B cell (primary cell): Measurements from ENCODE around the gene TRNT1. TPM values are rescaled to one million over a fixed set of nuclear protein-coding genes. Genes with fewer than 3 reads are reported as not detected.

ENCODE experiments used
- ATAC-seq: fragments of 200-7000 bp; cut with Tn5 transposase; one replicate; pipeline ENCODE4 v1.10.0; 2021; ENCODE audit warnings: low read depth, mild to moderate bottlenecking, moderate number of reproducible peaks, moderate library complexity
- CTCF ChIA-PET: fragments of 350-600 bp; sonication (Branson Sonifier 250); formaldehyde crosslinking; loops from one replicate; lab custom pipeline; 2021; ENCODE audit warnings: antibody characterized with exemption, inconsistent platforms; lab: Charles Lee
- POLR2A ChIA-PET: fragments of 350-600 bp; sonication (Branson Sonifier 250); formaldehyde crosslinking; loops from one replicate; lab custom pipeline; 2021; ENCODE audit warnings: antibody characterized with exemption; lab: Charles Lee
- DNase-seq: peaks from one replicate; pipeline ENCODE4 v3.0.0; 2013
- H2AFZ ChIP-seq: 2 replicates; pipeline ENCODE4 v1.6.1; 2012; ENCODE audit warnings: mild to moderate bottlenecking, low read depth, low read length; ENCODE audit not compliant: insufficient read depth, poor library complexity, severe bottlenecking
- H3K27ac ChIP-seq, 2 donors: 1 replicate in 1 of 2; 2 replicates in 1 of 2; pipeline ENCODE4 v1.5.1; 2012 to 2013; ENCODE audit warnings: low read length in 2 of 2, mild to moderate bottlenecking in 2 of 2, moderate library complexity in 1 of 2
- H3K27me3 ChIP-seq, 4 experiments: fragments of 200-600 bp in 1 of 4; sonication (generic) in 1 of 4; replicated peaks in 1 of 4; 1 replicate in 2 of 4; 2 replicates in 2 of 4; pipeline versions ENCODE4 v1.6.1 to v1.7.0; 2013 to 2016; ENCODE audit warnings: low read length in 3 of 4, mild to moderate bottlenecking in 2 of 4, mixed read lengths in 1 of 4, moderate library complexity in 1 of 4; ENCODE audit not compliant: insufficient read depth in 4 of 4, control insufficient read depth in 3 of 4; ENCODE audit errors: control extremely low read depth in 1 of 4
- H3K36me3 ChIP-seq, 2 experiments: replicated peaks in 1 of 2; 1 replicate in 1 of 2; 2 replicates in 1 of 2; pipeline versions ENCODE4 v1.6.1 to v1.7.1; 2013; ENCODE audit warnings: low read length in 1 of 2; ENCODE audit not compliant: insufficient read depth in 2 of 2, control insufficient read depth in 1 of 2; ENCODE audit errors: control extremely low read depth in 1 of 2, extremely low read depth in 1 of 2
- H3K4me1 ChIP-seq, 2 donors: fragments of 200-600 bp in 1 of 2; sonication (generic) in 1 of 2; 1 replicate in 1 of 2; 2 replicates in 1 of 2; pipeline versions ENCODE4 v1.5.1 to v1.6.1; 2013 to 2017; ENCODE audit warnings: low read length in 2 of 2; ENCODE audit not compliant: control insufficient read depth in 2 of 2, insufficient read depth in 2 of 2
- H3K4me2 ChIP-seq: replicated peaks from 2 replicates; pipeline ENCODE3; 2012; ENCODE audit warnings: mild to moderate bottlenecking, low read depth, low read length; ENCODE audit not compliant: poor library complexity, severe bottlenecking
- H3K4me3 ChIP-seq, 5 experiments: fragments of 200-600 bp in 1 of 5; sonication (generic) in 1 of 5; 1 replicate in 3 of 5; 2 replicates in 2 of 5; pipeline versions ENCODE4 v1.5.1 to v1.7.0; 2011 to 2016; ENCODE audit warnings: low read length in 4 of 5, mild to moderate bottlenecking in 4 of 5, low read depth in 2 of 5, control low read depth in 1 of 5, moderate library complexity in 1 of 5; ENCODE audit not compliant: insufficient read depth in 1 of 5; ENCODE audit errors: control extremely low read depth in 1 of 5, extremely low read depth in 1 of 5
- H3K79me2 ChIP-seq: fragments of 200-600 bp; sonication (generic); one replicate; pipeline ENCODE4 v1.6.0; 2016; ENCODE audit warnings: low read length; ENCODE audit not compliant: control insufficient read depth, insufficient read depth
- H3K9ac ChIP-seq: fragments of 200-600 bp; sonication (generic); 2 replicates; pipeline ENCODE4 v1.6.1; 2017; ENCODE audit warnings: mild to moderate bottlenecking, low read length, moderate library complexity
- H3K9me3 ChIP-seq, 3 donors: one replicate each; pipeline versions ENCODE4 v1.6.1 to v1.7.1; 2013; ENCODE audit warnings: low read length in 2 of 3; ENCODE audit not compliant: control insufficient read depth in 2 of 3, insufficient read depth in 1 of 3; ENCODE audit errors: control extremely low read depth in 1 of 3
- H4K20me1 ChIP-seq: 2 replicates; pipeline ENCODE4 v1.6.0; 2012; ENCODE audit warnings: mild to moderate bottlenecking, low read length; ENCODE audit not compliant: insufficient read depth, control insufficient read depth, poor library complexity, severe bottlenecking
- H3K27ac Mint-ChIP-seq: one replicate; pipeline ENCODE4 v1.8.0; 2021; ENCODE audit warnings: mixed read lengths
- H3K27me3 Mint-ChIP-seq: one replicate; pipeline ENCODE4 v1.8.0; 2021; ENCODE audit warnings: mixed read lengths
- H3K4me1 Mint-ChIP-seq: one replicate; pipeline ENCODE4 v1.8.0; 2021; ENCODE audit warnings: mixed read lengths
- H3K4me3 Mint-ChIP-seq: one replicate; pipeline ENCODE4 v1.8.0; 2021; ENCODE audit warnings: mixed read lengths
- H3K9me3 Mint-ChIP-seq: one replicate; pipeline ENCODE4 v1.8.0; 2022; ENCODE audit warnings: mixed read lengths; ENCODE audit not compliant: insufficient read depth
- CTCF ChIP-seq: fragments of 200-600 bp; IDR thresholded peaks from one replicate; pipeline ENCODE4 v1.8.0; 2022; ENCODE audit warnings: antibody characterized with exemption, mild to moderate bottlenecking
- EZH2 ChIP-seq: IDR thresholded peaks from 2 replicates; pipeline ENCODE4 v1.6.1; 2012; ENCODE audit warnings: borderline replicate concordance, low read depth, mild to moderate bottlenecking, moderate library complexity, low read length; ENCODE audit not compliant: insufficient read depth, poor library complexity, severe bottlenecking
- WGBS: methylation state at CpG from one replicate; pipeline ENCODE4 v1.1.5; 2013; ENCODE audit warnings: missing lambda C conversion rate; ENCODE audit not compliant: insufficient coverage; 5-methylcytosine and 5-hydroxymethylcytosine counted together
- intact Hi-C: fragments of 100-400 bp; cut with micrococcal nuclease; formaldehyde crosslinking; loops from one replicate; pipeline ENCODE4 v1.10.0; 2022
- polyA plus RNA-seq: library from polyadenylated mRNA; depleted of rRNA; stranded (reverse); fragments of >200 nt; gene quantifications from 2 replicates; pipeline ENCODE4 v1.2.3, GENCODE V29; 2012
- total RNA-seq, 2 donors: library from RNA; stranded (reverse); fragments of 120-200 nt in 1 of 2; gene quantifications; 1 replicate in 1 of 2; 2 replicates in 1 of 2; pipeline versions ENCODE4 v1.2.3 to v1.2.4, GENCODE V29; 2013 to 2022

TRNT1 gene
- total and polyA plus RNA-seq, 2 donors (not counting 1 experiment from before 2014, with no cell fraction given), result 4.5 to 40.6 TPM

DNA sequence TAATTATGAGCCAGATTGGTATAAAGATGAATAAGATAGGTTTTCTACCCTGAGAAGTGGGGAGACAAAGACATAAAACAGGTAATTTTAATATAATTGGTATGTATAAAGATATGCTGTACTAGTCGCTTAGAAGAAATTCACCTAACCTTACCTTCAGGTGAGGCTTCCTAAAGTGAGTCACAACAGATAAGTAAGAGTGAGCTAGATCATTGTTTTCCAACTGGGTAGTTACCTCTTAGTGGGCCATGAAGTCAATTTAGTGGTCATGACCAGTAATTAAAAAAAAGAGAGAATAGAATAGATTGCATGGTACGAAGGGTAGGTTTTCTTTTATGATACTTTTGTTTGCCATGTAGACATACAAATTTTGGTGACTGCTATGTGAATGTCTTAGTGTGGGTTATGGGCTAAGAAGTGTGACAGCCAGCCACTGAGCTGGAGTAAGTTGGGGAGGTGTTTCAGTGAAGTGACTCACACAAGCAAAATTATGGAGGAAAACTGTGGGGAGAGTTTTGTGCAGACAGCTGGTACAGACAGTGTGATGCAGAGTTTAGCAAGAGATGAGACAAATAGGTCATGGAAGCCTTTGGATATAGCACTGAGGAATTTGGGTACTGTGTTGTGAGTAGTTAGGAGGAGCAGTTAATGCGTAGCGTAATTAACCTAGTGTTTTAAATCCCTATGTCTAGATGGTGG lies 8.2 kb downstream of the TRNT1 start:
- 100% methylated on average over 3 of the region's 4 CpGs for WGBS
- H3K4me3 Mint-ChIP-seq, result no peak overlapping the region

More for the DNA sequence above, 8.2 kb downstream of the TRNT1 start:
- H2AFZ ChIP-seq, result no peak overlapping the region
- peaks cover 22% of the 10 kb centered on the region for H4K20me1 ChIP-seq
- no peak overlapping the region for H3K27ac ChIP-seq
- no peaks in the 10 kb centered on the region for H3K9me3 ChIP-seq
- H3K27ac Mint-ChIP-seq, result no peak overlapping the region
- TF ChIP-seq CTCF (no peak), EZH2 (no peak)
- H3K9ac ChIP-seq, result no peak overlapping the region
- no peaks in the 10 kb centered on the region for H3K4me1 ChIP-seq
- POLR2A ChIA-PET, result interaction anchor here (0.6 kb wide), 1 partner anchor 1841 kb away, joined by 3 read pairs; no protein-coding TSS in a partner anchor
- CTCF ChIA-PET, result no interaction called here
- DNase-seq, result no peak
- no peak for ATAC-seq
- H3K79me2 ChIP-seq, result peaks cover 46% of the 10 kb centered on the region
- intact Hi-C loops, result no loop called here
- H3K27me3 ChIP-seq, result no peaks in the 10 kb centered on the region
- no peaks in the 10 kb centered on the region for H3K27me3 Mint-ChIP-seq
- peaks cover 19 to 43% of the 10 kb centered on the region in 2 experiments for H3K36me3 ChIP-seq
- no peaks in the 10 kb centered on the region for H3K9me3 Mint-ChIP-seq
- H3K4me1 Mint-ChIP-seq, result peaks cover 21% of the 10 kb centered on the region
- H3K4me3 ChIP-seq, result no peak overlapping the region
- no peak overlapping the region for H3K4me2 ChIP-seq
